Activated naive CD4-positive, alpha-beta T cell treated with anti-CD3 and anti-CD28 coated beads, Interleukin-2, amount 50 U/mL, for 16 hours (primary cell): ENCODE measurements around the gene AEBP1.
A peak's percentile ranks its signal among the peaks of the same experiment; 100 is the strongest.

ENCODE experiments used
- DNase-seq: peaks from one replicate; pipeline ENCODE4 v3.0.0-alpha.2; 2020

The AEBP1 gene

DNA sequence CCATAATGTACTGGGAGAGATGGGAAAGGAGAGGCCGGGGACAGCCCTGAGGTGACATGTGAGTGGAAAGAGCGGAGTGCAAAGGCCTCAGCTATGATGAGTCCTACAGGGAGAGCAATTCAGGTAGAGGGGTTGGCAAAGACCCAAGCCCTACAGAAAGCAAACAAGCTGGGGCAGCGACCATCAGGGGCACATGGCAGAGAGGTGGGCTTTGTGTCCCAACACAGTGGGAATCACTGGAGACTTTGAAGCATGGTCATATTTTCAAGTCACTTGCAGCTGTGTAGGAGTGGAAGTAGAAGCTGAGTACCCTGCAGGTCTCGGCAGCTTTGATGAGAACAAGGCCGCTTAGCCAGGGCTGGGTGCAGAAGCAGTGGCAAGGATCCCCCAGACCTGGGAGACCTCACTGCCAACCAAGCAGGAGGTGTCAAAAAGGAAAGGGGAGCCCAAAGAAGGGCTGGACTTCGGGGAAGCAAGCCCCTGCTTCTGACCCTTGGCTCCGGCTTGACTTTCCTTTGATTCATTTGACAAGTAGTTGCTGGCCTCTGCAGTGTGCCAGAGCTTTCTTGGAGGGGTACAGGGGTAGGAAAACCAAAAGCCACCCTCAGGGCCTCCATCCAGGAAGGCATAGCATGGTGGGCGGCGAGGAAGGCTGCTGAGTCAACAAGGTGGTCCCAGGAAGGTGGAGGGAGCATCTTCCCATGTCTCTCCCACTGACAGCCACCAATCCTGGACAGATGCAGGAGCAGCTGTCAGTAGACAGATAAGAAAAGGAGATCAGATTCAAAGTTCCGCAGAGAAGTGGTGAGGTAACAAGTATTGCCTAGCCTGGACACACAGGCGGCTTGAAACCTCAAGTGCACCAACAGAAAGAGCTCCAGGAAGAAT lies 36.8 kb upstream of the AEBP1 start:
- DNase-seq = no peak

DNA sequence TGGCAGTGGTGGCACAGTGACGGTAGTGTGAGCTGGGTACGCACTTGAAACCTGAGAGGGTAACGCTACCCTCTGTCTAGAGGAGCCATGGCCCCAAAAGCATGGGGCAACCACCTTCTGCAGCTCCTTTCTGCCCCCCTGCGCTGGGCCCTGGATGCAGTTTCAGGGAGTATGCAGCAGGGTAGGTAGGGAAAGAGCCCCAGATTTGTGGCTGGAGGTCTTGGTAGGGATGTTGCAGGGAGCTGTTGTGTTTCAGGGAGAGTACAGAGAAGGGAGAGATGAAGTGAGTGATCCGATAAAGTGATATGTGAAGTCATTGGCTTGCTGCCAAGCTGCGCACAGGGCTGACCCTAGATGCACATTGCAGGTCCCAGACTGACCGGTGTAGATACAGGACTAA lies 36.1 kb upstream of the AEBP1 start:
- DNase-seq = no peak

DNA sequence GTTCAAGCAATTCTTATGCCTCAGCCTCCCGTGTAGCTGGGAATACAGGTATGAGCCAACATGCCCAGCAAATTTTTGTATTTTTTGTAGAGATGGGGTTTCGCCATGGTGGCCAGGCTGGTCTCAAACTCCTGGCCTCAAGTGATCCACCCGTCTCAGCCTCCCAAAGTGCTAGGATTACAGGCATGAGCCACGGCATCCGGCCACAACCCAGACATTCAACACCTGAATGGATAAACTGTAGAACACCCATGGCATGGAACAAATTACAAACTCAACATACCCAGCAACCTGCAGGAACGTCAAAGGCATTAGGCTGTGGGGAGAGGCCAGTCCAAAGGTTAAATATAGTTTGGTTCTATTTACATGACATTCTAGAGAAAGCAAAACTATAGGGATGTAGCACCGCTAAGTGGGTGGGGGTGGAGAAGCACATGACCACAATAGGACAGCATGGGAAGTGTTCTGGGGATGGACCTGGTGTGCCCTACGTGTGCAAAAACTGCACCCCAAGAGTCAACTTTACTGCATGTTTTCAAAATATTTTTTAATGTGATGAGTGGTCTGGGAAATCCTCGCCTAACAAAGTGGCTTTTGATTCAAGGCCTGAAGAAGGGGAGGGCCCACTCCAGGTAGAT lies 32.3 kb upstream of the AEBP1 start:
- DNase-seq = no peak

DNA sequence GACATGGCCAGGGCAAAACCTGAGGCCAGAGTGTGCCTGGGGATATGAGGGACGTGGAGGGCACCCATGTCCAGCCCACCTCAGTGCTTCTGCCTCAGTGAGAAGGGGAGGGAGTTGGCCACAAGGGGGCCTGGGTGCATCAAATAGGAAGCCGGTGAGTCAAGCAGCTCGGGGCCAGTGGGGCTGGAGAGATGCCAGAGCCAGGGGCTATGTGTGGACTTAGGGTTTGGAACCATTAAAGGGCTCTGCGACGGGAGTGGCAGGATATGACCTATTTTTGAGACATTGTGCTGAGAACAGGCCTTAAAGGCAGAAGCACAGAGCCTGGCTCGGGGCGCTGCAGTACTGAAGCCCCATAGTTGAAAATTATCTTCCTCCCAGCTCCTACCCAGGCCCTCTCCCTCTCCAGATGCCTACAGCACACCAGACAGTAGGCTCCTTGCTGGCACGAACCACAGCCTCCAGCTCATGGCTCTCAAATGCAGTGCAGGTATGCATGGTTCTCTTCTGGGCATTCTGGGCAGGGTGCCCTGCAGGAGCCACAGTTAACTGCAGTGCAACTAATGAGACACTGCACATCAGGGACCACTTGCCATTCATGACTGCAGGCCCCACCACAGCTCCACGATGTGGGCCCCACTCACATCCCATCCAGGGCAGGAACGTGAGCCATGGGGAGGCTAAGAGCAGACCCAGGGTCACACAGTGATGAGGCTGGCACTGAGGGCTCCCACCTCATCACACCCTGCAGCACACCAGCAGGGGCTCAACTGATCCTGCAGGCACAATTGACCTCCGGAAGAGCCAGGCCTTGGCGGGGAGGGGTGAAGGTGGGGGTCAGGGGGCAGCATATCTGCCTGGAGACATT lies 31.5 kb upstream of the AEBP1 start:
- peak; percentile 44 for DNase-seq

DNA sequence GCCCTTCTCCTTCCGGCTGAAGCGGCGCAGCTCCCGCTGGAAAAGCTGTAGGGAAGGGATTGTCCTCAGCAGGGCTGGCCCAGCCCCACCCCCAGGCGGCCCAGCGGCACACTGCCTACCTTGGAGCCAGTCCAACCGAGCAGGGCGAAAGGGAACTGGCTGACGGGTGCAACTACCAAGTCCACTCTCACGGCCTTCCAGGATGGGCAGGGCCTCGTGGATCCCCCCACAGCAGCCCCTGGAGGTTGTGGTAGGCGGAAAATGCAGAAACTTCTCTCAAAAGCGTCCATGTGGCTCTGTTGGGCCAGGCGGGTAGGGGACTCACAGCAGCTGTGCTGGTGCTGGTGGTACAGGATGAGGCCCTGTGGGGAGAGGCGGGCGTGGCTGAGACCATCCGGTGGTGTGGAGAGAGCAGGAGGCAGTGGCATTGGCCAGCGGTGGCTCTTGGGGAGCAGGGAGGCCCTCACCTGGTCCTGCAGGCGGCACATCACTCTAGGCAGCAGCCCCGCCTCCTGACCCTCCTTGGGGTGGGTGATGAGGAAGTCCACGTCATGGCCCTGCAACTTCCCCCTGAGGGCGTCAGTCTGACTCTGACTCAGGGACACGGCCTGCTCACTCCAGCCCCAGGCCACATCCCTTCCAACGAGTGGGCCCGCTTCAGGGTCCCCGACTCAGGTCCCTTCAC lies 30.3 kb upstream of the AEBP1 start:
- no peak for DNase-seq

DNA sequence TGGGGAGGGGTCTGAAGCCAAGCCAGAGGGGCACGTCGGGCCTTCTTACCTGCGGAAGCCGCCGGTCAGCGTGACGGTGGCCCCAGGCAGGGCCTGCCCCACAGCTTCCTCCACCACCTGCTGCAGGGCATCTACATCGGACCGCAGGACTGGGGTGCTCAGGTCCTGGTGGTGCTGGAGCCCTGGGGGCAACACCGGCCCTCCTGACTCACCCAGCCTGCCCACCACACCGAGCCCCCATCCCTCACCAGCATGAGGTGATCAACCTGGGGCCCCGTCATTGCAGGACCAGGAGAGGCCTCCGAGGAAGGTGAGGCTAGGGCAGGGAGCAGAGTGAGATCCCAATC lies 29.8 kb upstream of the AEBP1 start:
- no peak for DNase-seq

DNA sequence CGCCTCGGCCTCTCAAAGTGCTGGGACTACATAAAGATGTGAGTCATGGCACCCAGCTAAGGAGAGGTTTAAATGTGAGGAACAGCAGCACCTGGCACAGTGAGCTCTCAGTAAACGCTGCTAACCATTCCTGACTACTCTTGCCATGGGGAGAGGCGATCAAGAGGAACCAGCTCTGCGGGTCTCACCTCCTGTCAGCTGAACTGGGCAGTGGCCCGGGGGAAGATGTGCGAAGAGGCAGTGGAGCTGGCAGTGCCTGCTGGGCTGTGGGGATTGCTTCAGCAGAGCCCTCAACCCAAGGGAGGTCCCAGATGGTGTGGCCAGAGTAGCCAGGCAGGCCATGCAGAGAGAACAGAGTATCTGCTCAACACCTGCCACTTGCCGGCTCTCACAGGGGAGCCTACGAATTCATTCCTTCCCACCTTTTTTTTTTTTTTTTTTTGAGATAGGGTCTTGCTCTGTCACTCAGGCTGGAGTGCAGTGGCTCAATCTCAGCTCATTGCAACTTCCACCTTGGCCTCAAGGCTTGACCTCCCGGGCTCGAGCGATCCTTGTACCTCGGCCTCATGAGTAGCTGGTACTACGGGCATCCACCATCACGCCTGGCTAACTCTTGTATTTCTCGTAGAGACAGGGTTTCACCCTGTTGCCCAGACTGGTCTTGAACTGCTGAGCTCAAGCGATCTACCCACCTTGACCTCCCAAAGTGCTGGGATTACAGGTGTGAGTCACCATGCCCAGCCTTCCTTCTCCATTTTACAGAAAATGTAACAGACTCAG lies 28.7 kb upstream of the AEBP1 start:
- DNase-seq = no peak

DNA sequence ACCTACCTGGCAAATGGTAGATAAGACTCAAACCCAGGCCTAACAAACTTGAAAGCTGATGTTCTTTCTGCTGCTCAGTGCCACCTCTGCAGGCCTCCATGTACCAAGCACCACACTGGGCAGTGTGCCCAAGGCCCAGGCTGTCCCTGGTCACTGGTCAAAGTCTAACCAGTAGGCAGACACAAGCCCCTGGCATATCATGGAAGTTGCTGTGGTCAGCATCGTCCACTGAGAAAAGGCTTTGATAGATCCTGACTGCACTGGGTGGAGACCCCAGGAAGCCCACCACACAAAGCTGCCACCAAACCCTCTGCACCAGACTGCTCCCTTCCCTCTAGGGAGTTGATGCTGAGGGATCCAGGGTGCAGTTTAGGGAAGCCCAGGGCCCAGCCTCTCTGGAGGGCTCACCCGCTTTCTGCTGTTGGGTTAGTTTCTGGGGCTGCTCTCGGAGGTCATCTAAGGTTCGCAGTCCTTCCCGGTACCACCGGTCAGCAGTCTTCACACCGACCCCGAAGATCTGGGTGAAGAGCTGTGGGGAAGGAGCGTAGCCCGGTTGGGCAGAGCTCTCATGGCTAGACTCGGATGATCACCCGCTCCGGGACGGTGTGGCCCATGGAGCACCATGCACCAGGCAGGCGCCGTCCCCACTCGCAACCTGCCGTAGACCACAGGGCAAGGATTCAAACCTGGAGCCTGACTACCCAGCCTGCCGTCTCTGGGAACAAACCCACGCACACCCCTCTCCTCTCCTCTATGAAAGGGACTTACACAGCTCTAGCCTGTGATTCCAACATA lies 27.8 kb upstream of the AEBP1 start:
- DNase-seq = no peak

DNA sequence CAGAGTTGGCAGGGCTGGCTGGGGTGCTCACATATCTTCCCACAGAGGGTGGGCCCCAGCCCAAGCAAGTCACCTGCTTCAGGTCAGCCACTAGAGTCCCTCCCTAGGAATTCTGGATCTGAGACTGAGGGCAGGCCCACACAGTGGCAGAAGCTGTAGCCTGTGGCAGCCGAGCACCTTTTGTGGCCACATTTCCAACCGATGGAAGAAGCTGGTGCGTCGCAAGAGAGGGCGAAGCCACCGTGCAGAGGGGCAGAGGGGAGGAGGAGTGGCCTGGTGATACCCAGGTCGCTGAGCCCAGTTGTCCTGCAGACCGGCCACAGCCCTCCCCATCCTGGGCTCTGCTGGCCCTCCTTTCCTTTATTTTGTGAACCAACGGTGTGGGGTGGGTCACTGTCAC lies 27.1 kb upstream of the AEBP1 start:
- DNase-seq = no peak

DNA sequence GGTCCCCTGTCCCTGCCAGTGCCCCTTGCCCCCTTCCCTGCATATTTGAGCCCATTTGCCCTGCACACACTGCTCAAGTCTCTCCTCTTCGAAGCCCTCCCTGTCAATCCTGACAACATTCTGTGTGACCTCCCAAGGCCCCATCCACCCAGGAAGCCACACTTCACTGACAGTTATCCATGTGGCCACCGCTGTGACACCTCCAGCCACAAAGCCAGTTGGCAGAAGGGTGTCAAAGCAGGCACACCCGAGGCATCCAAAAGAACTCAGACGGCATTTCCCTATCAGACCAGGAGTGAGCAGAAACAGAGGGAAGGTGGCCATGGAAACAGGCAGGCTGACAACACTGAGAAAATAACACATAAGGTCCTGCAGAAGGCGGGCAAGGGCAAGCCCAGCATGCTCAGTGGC lies 26.5 kb upstream of the AEBP1 start:
- no peak for DNase-seq

DNA sequence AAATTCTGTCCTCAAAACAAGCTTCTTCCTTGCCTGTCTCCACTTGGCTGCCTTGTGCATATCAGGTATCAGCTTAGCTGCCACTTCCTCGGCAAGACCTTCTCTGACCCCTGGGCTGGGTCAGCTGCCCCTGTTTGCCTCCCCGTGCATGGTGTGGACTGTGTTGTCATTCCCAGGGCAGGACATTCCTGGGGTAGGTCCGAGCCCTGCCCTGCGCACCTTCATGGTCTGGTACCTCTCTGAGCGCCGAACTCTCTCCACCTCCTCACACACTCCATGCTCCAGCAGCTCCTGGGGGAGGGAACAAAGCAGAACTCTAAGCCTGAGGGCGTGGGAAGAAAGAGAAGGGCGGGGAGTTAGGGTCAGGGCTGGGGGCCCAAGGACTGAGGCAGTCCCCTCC lies 25.6 kb upstream of the AEBP1 start:
- no peak for DNase-seq

DNA sequence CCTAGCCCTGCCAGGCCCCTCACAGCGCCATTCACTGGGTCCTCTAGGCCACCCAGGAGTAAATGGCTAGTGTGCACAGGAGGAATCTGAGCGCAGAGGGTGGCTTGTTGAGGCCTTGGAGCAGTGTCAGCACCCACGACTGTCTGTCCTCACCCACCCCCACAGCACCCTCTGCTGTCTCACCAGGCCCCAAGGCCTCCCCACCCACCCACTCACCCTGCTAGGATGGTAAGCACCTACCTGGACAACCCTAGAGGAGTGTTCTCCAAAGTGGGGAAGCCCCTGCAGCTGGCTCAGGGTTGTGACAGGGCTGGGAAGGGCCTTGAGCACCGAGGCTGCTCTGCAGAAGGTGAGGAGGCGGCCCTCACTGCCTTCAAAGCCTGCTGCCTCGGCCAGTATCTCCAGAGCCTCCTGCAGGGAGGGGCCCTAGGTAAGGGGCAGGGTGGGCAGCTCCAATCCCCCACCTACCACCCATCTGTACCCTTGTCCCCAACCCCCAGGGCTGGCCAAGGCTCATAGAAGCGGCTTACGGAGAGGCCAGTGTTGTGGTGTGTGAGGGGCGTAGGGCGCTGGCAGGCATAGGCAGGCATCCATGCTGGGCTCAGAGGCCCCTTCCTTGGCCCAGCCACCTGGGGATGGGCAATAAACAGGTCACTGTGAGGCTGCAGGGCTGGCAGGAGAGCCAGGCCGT lies 24.7 kb upstream of the AEBP1 start:
- no peak for DNase-seq

DNA sequence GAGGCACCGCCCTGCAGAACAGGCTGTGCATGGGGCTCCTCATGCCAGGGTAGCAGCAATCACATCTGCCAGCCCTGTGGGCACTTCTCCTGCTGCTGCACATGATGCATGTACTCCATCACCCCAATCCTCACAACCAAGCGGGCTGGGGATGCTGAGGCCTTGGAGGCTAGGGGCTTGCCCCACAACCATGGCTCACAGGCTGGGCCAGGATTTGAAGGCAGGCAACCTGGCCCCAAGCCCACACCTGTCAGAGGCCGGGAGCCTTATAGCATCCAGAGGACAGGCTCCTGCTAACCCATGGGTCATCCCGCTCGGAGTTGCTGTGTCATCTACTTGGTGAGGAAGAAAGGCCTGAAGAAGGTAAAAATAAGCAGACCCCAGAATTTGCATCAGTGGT lies 24.0 kb upstream of the AEBP1 start:
- no peak for DNase-seq

DNA sequence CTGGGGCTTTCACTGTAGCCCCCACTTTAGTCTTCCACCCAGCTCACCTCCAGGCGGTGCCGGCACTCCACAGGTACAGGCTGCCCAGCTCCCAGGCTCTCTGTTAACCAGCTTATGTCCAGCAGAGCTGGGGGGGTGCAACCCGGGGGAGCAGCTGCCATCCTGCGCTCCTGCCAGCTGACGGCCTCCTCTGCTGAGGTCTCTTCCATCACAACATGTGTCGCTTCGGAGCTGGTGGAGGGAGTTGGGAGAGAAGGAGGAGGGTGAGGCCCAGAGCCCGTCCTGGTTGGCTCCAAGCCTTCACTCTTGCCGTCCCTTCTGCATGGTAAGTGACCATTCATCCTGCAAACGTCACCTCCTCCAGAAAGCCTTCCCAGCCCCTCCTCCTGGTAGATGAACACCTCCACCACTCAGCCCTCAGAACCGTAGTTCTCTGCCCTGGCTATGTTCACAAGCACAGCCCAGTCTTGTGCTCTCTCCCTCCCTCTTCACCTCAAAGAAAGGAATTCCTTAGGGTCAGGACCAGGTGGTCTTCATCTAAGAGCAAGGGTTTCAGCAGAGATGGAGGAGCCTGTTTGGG lies 23.4 kb upstream of the AEBP1 start:
- DNase-seq = no peak

DNA sequence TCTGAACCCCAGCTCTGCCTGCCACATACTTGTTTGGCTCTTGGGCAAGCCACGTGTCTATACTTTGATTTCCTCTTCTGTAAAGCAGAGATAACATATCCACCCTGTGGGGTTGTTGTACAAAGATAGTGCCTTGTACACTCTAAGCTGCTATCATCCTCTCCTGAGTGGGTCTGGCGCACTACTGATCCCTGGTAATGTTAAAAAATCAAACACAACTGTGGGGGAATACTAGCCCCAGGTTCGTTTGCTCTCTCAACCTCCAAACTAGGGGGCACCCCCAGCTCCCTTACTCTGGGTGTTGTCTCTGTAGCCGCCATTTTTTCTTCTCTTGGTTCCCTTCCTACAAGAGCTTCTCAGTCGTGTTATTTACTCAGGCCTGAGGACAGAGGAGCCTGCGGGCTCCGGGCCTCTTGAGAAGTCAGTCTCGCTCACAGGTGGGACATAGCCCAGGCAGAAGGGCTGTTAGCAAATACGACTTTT lies 22.8 kb upstream of the AEBP1 start:
- DNase-seq = no peak

DNA sequence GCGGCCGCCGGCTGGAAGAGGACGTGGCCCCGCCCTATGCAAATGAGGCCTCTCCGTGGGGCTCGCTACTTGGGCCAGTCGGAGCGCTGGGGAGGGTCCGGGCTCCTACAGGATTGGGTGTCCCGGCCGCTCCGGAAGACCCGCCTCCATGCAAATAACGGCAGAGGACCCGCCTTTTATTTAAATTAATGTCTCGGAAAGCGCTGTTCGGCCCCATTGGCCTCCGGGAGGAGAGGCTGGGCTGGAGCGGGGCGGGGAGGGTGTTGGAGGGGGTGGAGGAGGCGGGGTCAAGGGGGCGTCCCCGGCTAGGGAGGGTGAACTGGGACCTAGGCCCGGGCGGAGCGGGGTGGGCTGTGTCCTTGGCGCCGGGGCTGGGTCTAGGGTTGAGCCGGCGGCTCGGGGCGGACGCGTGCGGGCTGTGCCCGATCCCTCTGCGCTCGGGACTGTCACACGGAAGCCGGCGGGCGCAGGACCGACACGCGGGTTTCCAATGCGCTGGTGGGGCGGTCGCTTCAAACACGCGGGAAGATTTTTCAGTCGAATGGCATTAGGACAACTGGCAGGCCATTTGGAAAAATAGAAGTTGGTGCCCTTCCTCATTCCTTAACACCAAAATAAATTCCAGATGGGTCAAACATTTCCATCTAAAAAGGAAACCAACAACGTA lies 21.5 kb upstream of the AEBP1 start:
- peak; percentile 99 for DNase-seq

DNA sequence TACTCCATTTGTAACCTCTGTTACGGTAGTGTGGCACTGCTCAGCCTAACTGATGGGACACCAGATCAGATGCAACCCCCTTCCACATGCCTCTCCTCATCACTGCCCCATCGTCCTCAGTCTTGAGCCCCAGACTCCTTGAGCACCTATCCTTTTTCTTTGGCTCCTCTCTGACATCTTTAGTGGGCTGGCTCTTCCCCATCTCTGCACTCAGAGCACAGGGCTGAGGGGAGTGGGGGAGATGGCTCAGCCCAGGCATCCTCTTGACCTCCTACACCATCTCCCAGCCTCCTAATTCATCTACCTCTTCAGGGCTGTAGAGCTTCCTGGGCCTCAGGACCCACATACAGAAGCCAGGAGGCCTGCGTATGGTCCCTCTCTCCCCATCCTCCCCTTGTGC lies 20.3 kb upstream of the AEBP1 start:
- no peak for DNase-seq

DNA sequence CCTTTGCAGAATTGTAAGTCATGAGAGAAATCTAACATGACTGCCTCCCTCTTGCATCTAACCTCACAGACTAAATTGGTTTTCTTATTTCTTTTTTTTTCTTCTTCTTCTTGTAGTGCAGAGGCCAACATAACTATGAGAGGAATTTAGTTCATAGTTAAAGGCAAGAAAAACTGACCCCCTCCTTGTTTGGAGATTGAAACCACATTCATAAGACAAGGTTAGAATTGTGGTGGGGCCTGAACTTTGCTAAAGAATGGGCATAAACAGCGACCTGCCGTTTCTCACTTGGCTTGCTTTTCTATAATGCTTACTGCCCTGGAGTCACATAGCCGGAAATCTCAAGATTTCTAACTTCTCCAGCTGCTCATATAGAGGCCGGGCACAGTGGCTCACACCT lies 19.4 kb upstream of the AEBP1 start:
- no peak for DNase-seq

DNA sequence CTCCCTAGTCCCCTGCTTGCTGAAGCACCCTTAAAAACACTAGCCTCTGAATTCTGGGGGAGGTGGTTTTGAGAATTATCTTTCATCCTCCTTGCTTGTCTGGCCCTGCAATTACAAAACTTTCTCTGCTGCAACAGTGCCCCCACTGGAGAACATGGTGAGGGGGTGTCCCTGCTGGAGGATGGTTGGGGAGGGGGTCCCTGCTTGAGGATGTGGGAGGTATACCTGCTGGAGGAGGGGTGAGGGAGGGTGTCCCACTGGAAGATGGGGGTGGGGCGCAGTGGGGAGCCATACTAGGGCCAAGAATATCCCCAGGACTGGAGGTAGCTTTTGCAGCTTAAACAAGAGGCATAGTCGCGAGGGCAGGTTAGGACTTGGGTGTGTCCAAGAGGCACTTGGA lies 18.6 kb upstream of the AEBP1 start:
- DNase-seq = no peak

DNA sequence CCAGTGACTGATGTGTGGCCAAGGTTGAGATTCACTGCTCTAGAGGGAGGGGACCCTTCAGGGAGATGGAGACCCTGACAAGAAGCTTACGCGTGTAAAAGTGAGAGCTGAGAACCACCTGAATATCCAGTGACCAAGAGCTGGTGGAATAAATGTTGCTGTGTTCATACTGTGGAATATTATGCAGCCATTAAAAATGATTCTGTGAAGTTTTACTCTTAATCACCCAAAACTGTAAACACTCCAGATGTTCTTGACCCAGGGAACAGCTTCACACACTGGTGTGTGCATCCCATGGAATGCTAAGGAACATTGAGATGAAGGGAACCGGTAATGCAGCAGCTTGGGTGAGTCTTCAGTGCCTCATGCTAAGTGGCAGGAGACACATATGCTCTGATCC lies 17.5 kb upstream of the AEBP1 start:
- no peak for DNase-seq
